Ectodermal cell (in vitro differentiated cells): Measurements from ENCODE around the gene EIF4B.
A peak's percentile ranks its signal among the peaks of the same experiment; 100 is the strongest.

ENCODE experiments used
- H3K27ac ChIP-seq: 2 replicates; pipeline ENCODE4 v1.7.0; 2013; ENCODE audit warnings: mild to moderate bottlenecking, low read depth, low read length; ENCODE audit not compliant: insufficient read depth, poor library complexity, severe bottlenecking
- H3K27me3 ChIP-seq: 2 replicates; pipeline ENCODE4 v1.7.0; 2013; ENCODE audit warnings: mild to moderate bottlenecking, low read length; ENCODE audit not compliant: insufficient read depth, control insufficient read depth, poor library complexity, severe bottlenecking
- H3K36me3 ChIP-seq: one replicate; pipeline ENCODE4 v1.7.0; 2013; ENCODE audit warnings: low read length; ENCODE audit not compliant: control insufficient read depth, insufficient read depth
- H3K4me1 ChIP-seq: one replicate; pipeline ENCODE4 v1.7.0; 2013; ENCODE audit warnings: low read length; ENCODE audit not compliant: control insufficient read depth, insufficient read depth
- H3K4me3 ChIP-seq: 2 replicates; pipeline ENCODE4 v1.7.0; 2013; ENCODE audit warnings: low read depth, low read length, control low read depth; ENCODE audit not compliant: insufficient read depth
- H3K9me3 ChIP-seq: 2 replicates; pipeline ENCODE4 v1.7.0; 2013; ENCODE audit warnings: mild to moderate bottlenecking, low read length, moderate library complexity; ENCODE audit not compliant: control insufficient read depth
- WGBS, 2 experiments: methylation state at CpG; one replicate each; pipeline ENCODE4 v1.1.7; 2013; ENCODE audit warnings: missing lambda C conversion rate in 2 of 2; 5-methylcytosine and 5-hydroxymethylcytosine counted together

EIF4B gene

GRCh38 chr12:53071591-53072551 lies 65.6 kb downstream of the EIF4B start:
- Histone ChIP-seq H3K9me3 (no peaks in the 10 kb centered on the region), H3K4me1 (peaks cover 25% of the 10 kb centered on the region), H3K27me3 (no peaks in the 10 kb centered on the region), H3K27ac (no peak overlapping the region), H3K36me3 (no peaks in the 10 kb centered on the region), H3K4me3 (no peak overlapping the region)
- WGBS, 2 experiments, result 51 to 52% methylated on average over 11 of the region's 11 CpGs

GRCh38 chr12:53073881-53074280 lies 67.6 kb downstream of the EIF4B start:
- H3K4me1 ChIP-seq, result peaks cover 26% of the 10 kb centered on the region
- H3K9me3 ChIP-seq, result no peaks in the 10 kb centered on the region
- no peaks in the 10 kb centered on the region for H3K36me3 ChIP-seq
- no peak overlapping the region for H3K27ac ChIP-seq
- WGBS, 2 experiments, result 96 to 97% methylated on average over 6 of the region's 6 CpGs
- H3K4me3 ChIP-seq, result no peak overlapping the region
- H3K27me3 ChIP-seq, result no peaks in the 10 kb centered on the region

- Histone ChIP-seq H3K36me3 (no peaks in the 10 kb centered on the region), H3K4me1 (peaks cover 24% of the 10 kb centered on the region), H3K4me3 (no peak overlapping the region), H3K9me3 (no peaks in the 10 kb centered on the region), H3K27me3 (no peaks in the 10 kb centered on the region), H3K27ac (no peak overlapping the region)
- WGBS, 2 experiments, result 94 to 95% methylated on average over 11 of the region's 11 CpGs
Observed at GRCh38 chr12:53074283-53074998, 68.2 kb downstream of the EIF4B start.

GRCh38 chr12:53074999-53075370 lies 68.7 kb downstream of the EIF4B start:
- WGBS, 2 experiments, result 90 to 91% methylated on average over 3 of the region's 3 CpGs
- Histone ChIP-seq H3K36me3 (no peaks in the 10 kb centered on the region), H3K4me3 (no peak overlapping the region), H3K27ac (no peak overlapping the region), H3K27me3 (no peaks in the 10 kb centered on the region), H3K4me1 (peaks cover 20% of the 10 kb centered on the region), H3K9me3 (no peaks in the 10 kb centered on the region)

- WGBS, 2 experiments, result 87 to 93% methylated on average over 3 of the region's 3 CpGs
- H3K36me3 ChIP-seq, result no peaks in the 10 kb centered on the region
- no peaks in the 10 kb centered on the region for H3K9me3 ChIP-seq
- peaks cover 19% of the 10 kb centered on the region for H3K4me1 ChIP-seq
- no peak overlapping the region for H3K27ac ChIP-seq
- no peak overlapping the region for H3K4me3 ChIP-seq
- H3K27me3 ChIP-seq, result no peaks in the 10 kb centered on the region
Observed at GRCh38 chr12:53076461-53076860, 70.2 kb downstream of the EIF4B start.

- Histone ChIP-seq H3K9me3 (no peaks in the 10 kb centered on the region), H3K27ac (no peak overlapping the region), H3K27me3 (no peaks in the 10 kb centered on the region), H3K4me1 (peaks cover 14% of the 10 kb centered on the region), H3K36me3 (no peaks in the 10 kb centered on the region), H3K4me3 (no peak overlapping the region)
- 93% methylated on average over 8 of the region's 8 CpGs for WGBS, 2 experiments
Observed at GRCh38 chr12:53077030-53077429, 70.8 kb downstream of the EIF4B start.

GRCh38 chr12:53078425-53079225 lies 72.4 kb downstream of the EIF4B start:
- peak overlapping the region; percentile 55 for H3K27ac ChIP-seq
- WGBS, 2 experiments, result 23 to 28% methylated on average over 22 to 25 of the region's 25 CpGs
- H3K36me3 ChIP-seq, result no peaks in the 10 kb centered on the region
- no peaks in the 10 kb centered on the region for H3K27me3 ChIP-seq
- H3K4me1 ChIP-seq, result peaks cover 5% of the 10 kb centered on the region
- peak overlapping the region; percentile 56 for H3K4me3 ChIP-seq
- no peaks in the 10 kb centered on the region for H3K9me3 ChIP-seq

- Histone ChIP-seq H3K36me3 (no peaks in the 10 kb centered on the region), H3K4me3 (peak within 1 kb of the TSS; percentile 56), H3K27me3 (no peaks in the 10 kb centered on the region), H3K9me3 (no peaks in the 10 kb centered on the region), H3K27ac (peak within 1 kb of the TSS; percentile 55), H3K4me1 (peaks cover 5% of the 10 kb centered on the region)
- 5 to 6% methylated on average over 67 of the region's 67 CpGs for WGBS, 2 experiments
Observed at GRCh38 chr12:53079226-53080117, 73.2 kb downstream of the EIF4B start, which contains the start of gene SPRYD3. Gene SPRYD3, minus strand, starts transcription at chr12:53079390. Its CDS starts 57 bp downstream, at chr12:53079333.

- Histone ChIP-seq H3K27ac (no peak overlapping the region), H3K4me1 (peaks cover 5% of the 10 kb centered on the region), H3K4me3 (no peak overlapping the region), H3K36me3 (no peaks in the 10 kb centered on the region), H3K9me3 (no peaks in the 10 kb centered on the region), H3K27me3 (no peaks in the 10 kb centered on the region)
- 92 to 100% methylated on average over 1 to 2 of the region's 2 CpGs for WGBS, 2 experiments
Observed at GRCh38 chr12:53082637-53083175, 76.5 kb downstream of the EIF4B start.
